ENCODE results near the gene NCLN. TPM values are rescaled to one million over a fixed set of nuclear protein-coding genes. Genes with fewer than 3 reads are reported as not detected.

The NCLN gene
- total and polyA plus RNA-seq, 9 of the 15 experiments (the other 6 are each of a cell fraction or from before 2014, with no cell fraction given), result 3.8 to 126 (median 39.6) TPM

DNA sequence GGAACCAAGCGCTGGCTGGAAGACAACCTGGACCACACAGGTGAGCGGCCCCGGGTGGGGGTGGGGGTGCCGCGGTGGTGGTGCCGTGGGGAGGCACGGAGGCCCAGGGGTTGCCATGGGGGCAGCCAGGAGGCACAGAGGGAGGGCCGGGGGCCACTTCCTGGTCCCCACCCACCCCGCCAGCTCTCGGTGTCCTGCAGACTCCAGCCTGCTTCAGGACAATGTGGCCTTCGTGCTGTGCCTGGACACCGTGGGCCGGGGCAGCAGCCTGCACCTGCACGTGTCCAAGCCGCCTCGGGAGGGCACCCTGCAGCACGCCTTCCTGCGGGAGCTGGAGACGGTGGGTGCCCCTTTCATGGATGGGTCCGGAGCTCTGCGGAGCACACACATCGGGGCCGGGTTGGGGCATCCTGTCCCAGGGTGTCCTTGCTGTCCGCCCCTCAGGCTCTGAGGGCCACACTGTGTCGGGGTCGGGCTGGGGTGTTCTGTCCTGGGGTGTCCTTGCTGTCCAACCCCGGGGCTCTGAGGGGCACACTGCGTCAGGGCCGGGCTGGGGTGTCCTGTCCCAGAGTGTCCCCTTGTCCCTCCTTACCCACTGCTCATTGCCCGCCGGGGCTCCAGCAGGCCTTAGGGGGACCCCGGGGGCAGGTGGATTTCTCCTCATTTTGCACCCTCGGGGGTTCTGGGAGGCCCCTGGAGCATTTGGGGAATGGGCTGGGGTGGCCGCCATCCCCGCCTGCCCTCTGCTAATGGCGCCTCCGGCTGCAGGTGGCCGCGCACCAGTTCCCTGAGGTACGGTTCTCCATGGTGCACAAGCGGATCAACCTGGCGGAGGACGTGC, 18.3 kb downstream of the NCLN start:
- Histone ChIP-seq H3K4me1 (replicated peaks in 1 of 2; ENCODE audit: control insufficient read depth in 2 of 2, insufficient read depth in 2 of 2, low read length in 2 of 2) (peaks cover 0 to 53% of the 10 kb centered on the region in 2 experiments; a peak in 2 of 5 replicates), H3K4me3 (no peak overlapping the region), H3K79me2 (ENCODE audit: control insufficient read depth, insufficient read depth, low read length) (no peaks in the 10 kb centered on the region), H2AFZ (ENCODE audit: low read depth, low read length) (no peak overlapping the region), H3K9ac (ENCODE audit: insufficient read depth in 1 of 2, low read depth in 2 of 2, low read length in 2 of 2) (no peak overlapping the region; a peak in 1 of 4 replicates), H3K36me3 (ENCODE audit: control insufficient read depth, insufficient read depth, low read length) (peaks cover 86% of the 10 kb centered on the region; the same call in 2 of the 3 replicates), H3K9me3 (replicated peaks; ENCODE audit: control insufficient read depth, insufficient read depth, low read depth, low read length) (no peaks in the 10 kb centered on the region), H3K27me3 (ENCODE audit: control insufficient read depth in 2 of 2, insufficient read depth in 2 of 2, low read length in 2 of 2) (no peaks in the 10 kb centered on the region), H3K4me2 (ENCODE audit: insufficient read depth, low read length) (no peak overlapping the region), H4K20me1 (replicated peaks; ENCODE audit: control insufficient read depth, insufficient read depth, low read length) (no peaks in the 10 kb centered on the region), H3K27ac (ENCODE audit: extremely low read depth, low read depth, low read length) (no peak overlapping the region), H3K9me1 (ENCODE audit: control insufficient read depth, insufficient read depth, low read length) (no peaks in the 10 kb centered on the region)
- ATAC-seq (no peak), DNase-seq (ENCODE audit: extremely low read depth in 1 of 4, low spot score in 3 of 4) (no peak), FAIRE-seq (no peak)
- no TSS peak for BruUV-seq (replicated peaks)
- ChIA-PET POLR2A (interaction anchor here (0.6 to 0.7 kb wide), 2 partner anchors 10 to 12 kb away, joined by 3 to 4 read pairs; no protein-coding TSS in a partner anchor), CTCF (ENCODE audit: low intra/inter-chr PET ratio) (no interaction called here)
- TF ChIP-seq ZBTB7A (IDR thresholded peaks at IDR 0.05; ENCODE audit: borderline replicate concordance, control insufficient read depth, low read depth, low read length) (no peak), POLR2G (IDR thresholded peaks at IDR 0.05; ENCODE audit: low read depth, low read length) (peak; percentile 39; the same call in 1 of the 2 replicates)
- TF ChIP-seq, protein P1, sequence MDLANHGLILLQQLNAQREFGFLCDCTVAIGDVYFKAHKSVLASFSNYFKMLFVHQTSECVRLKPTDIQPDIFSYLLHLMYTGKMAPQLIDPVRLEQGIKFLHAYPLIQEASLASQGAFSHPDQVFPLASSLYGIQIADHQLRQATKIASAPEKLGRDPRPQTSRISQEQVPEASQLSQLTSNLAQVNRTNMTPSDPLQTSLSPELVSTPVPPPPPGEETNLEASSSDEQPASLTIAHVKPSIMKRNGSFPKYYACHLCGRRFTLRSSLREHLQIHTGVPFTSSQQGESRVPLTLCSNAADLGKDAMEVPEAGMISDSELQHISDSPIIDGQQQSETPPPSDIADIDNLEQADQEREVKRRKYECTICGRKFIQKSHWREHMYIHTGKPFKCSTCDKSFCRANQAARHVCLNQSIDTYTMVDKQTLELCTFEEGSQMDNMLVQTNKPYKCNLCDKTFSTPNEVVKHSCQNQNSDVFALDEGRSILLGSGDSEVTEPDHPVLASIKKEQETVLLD (IDR thresholded peaks at IDR 0.05), result no peak
- intact Hi-C loops (cut with micrococcal nuclease), result no loop called here
- 98% methylated on average over 25 of the region's 43 CpGs for WGBS (ENCODE audit: insufficient coverage, low coverage, missing lambda C conversion rate)
- in situ Hi-C loops (cut with MboI), result no loop called here
